GM19324 (cell line): Measurements from ENCODE around the gene FGF18.

Experiments used
- ATAC-seq: cut with Tn5 transposase; IDR thresholded peaks from one replicate; pipeline ENCODE4 v1.9.1; 2021; ENCODE audit warnings: mild to moderate bottlenecking, moderate library complexity; ENCODE audit not compliant: unreplicated experiment, low FRiP score

FGF18 gene

DNA sequence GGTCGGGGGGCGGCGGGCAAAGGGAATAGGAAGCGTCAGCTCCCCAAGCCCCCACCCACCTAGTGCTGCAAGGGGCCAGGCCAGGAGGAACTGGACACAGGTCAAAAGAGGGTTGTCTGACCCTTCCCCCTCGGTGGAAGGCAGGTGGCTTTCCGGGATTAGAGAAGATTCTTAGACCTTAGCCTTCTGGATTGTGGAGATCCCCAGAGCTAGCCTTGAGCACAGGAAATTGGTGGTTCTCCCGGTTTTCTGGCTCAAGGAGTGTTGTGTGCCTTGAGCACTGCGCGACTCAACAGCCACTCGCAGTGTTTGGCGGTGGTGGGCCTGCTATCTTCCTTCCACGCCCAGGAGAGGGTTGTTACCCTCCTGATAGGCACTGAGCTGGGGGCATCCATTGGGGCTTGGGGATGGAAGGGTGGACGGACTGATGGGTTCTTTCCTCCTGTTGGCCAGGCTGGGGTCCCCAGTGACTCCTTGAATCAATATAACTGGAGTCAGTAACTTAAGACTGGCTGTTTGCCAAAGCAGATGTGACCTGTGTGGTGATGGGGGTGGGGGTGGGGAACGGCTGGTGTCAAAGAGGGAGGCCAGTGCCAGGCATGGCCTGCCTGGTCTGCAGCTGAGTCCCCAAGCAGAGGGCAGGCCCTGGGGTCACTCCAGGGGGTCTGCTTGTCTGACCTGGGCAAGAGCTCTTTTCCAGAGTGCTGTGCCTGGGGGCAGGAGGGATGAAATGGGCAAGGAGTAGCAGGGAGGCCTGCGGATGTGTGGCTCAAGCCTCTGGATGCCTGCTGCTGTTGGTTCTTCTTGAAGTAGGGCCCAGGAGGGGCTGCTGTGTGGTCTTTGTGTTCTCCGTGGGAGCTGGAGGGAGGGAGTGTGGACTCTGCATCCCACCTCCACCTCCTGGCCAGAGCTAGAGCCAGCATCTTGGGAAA, 2.1 kb downstream of the FGF18 start:
- no peak for ATAC-seq

DNA sequence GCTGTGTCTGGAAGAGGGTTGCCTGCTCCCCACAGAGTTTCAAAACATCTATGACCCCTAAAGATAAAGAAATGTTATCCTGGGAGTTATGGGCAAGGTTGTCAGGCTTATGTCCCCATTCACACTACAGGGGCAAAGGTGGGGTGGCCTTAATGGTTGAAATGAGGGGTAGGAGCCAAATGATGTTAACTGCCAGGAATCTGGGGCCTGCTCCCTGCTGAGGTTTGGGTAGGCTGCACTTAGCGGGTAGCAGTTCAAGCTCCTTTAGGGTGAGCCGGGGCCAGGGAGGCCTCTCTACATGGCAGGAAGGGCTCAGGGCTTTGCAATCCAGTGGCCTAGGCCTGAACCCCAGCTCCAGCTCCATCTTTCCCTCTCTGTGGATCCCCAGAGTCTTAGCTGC, 3.0 kb downstream of the FGF18 start:
- ATAC-seq = no peak

DNA sequence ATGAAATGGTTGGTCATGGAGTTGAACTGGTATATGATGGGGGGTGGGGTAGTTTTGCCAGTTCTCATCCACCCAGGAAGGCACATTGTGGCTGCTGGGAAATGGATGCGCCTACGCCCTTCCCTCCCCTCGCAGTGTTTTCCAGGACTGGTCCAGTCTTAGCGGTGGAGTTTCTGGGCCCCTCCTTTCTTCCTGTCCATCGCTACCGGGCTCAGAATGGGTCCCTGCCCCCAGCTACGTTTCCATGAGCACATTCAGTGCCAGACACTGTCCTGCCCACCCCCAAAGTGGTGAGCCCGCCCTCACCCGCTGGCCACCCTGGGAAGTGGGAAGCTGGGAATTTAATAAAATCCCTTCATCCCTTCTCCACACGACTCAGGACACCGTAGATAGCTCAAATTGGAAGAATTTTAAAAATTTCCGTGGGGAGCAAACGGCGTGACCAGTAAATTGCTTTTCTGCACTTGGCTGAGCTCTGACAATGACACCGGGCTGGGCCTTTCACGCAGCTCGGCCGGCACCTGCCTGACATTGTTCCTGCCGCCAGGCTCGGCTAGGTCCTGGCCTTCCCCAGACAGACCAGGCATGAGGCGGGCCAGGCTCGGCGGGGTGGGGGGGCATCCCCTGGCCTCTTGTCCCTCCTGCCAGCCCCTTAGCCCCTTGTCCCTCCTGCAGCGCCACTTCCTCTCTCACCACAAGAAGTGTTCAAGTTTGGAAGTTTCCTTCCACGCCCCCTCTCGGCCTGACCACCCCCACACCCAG, 3.6 kb downstream of the FGF18 start:
- no peak for ATAC-seq

DNA sequence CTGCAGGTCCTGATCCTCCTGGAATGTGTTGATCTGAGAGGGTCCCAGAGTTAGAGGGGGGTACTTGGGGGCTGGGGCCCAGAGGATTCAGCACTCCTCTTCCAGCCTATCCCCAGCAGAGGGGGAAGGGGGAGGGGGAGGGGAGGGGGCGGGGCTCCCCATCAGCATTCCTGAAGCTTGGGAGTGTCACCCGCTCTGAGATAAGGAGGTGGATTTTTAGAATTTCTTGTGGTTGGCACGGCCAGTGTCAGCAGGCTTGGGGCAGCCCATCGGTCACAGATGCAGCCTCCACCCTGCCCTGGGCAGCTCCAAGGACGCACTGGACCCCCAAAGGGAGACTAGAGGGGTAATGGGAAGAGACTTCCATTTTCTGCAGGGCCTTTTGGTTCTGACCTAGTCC, 5.3 kb downstream of the FGF18 start:
- no peak for ATAC-seq

DNA sequence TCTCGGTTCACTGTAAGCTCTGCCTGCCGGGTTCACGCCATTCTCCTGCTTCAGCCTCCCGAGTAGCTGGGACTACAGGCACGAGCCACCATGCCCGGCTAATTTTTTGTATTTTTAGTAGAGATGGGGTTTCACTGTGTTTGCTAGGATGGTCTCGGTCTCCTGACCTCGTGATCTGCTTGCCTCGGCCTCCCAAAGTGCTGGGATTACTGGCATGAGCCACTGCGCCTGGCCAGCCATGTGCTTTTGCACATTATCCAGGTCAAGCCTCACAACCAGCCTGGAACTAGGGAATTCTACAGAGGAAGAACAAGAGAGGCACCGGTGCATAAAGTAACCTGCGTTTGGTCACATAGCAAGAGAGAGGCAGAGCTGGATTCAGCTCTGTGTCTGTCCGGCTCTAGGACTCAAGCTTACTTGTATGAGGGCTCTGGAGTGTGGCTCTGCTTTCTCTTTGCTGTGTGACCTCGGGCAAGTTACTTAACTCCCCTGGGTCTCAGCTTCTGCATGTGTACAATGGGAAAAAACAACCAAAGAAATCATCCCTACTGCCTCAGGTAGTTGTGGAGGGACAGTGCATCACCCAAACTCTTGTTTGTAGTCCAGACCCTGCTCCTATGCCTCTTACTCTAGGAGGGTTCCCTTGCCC, 6.3 kb downstream of the FGF18 start:
- ATAC-seq = no peak

DNA sequence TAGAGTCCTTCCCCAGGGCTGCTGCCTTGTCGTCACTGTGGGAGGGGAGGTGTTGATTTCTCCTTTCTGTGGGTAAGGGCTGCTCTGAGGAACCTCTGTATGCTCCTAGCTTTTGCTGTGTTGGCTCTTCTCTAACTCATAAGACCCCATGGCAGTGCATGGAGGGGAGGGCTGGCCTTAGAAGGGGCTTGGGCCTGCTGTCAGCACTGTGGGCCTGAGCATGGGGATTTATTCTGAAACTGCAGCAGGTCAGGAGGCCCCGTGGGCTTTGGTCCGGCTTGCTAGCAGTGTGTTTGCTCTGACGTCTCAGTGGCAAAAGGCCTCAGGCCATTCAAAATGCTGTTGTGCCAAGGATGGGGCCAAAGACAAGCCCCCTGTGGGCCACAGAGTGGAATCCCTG, 6.8 kb downstream of the FGF18 start:
- ATAC-seq = no peak

DNA sequence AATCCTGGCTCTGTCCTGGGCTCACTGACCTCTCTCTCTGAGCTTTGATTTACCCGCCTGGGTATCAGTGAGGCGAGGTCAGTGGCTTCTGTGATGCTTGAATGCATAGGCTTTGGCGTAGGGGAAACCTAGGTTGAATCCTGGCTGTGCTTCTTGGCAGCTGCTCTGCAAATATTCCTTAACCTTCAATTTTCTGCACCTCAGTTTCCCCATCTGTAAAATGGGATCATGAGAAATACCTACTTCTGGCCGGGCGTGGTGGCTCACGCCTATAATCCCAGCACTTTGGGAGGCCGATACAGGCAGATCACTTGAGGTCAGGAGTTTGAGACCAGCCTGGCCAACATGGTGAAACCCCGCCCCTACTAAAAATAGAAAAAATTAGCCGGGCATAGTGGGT, 7.2 kb downstream of the FGF18 start:
- no peak for ATAC-seq

DNA sequence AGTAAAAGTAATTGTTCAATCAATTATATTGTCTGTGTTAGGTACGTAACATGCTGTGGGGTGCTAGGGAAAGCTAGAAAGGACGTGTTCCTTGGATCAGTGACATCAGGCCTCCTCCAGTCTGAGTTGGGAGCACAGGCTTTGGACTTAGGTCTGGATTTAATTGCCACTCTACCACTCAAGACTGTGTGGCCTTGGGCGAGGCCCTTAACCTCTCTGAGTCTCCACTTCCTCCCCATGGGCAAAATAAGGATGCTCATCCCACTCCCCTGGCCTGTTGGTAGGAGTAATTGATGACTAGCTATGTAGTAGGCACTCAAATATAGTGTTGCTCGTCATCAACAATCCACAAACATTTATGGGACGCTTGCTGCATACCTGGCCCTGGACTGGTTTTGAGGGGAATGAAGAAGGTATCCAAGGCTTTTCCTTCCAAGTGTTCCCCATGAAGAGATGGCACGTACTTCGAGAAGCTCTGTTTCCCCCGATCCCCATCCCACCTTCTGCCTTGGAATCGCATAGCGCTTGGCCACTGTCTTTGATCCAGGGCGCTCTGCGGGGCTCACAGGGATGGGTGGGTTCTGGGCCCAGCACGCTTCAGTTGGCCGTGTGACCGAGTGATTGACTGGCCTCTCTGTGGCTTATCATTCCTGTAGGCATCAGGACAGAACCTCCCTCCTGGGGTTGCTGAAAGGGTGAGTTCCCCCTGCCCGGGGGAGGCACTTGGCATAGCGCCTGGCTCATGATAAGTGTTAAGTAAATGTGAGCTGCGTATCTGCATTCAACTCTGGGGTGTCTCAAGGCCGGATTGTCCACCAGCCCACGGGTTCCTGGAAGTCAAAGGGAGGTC, 8.1 kb downstream of the FGF18 start:
- no peak for ATAC-seq

DNA sequence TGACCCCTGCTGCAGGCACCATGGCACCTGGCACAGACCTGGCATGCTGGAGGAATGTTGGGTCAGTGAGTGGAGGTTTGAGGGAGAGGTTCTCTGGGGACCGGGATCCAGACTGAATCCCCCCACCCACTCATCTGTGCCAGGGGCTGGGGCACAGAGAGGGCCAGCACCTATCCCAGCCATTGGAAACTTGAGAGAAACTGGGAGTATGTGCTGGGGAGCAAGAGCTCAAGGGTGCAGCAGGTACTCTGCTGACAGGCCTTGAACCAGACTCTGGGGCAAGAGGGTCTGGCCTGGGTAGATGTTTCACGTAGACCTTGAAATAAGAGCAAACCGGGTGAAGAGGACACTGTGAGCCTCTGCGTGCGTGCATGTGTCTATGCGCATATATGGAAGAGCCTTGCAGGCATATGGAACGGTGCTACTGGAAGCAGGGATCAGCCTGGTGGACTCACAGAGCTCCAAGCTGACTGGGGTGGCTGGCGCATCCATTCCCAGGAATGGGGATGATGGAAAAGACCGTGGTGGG, 8.8 kb downstream of the FGF18 start:
- no peak for ATAC-seq

DNA sequence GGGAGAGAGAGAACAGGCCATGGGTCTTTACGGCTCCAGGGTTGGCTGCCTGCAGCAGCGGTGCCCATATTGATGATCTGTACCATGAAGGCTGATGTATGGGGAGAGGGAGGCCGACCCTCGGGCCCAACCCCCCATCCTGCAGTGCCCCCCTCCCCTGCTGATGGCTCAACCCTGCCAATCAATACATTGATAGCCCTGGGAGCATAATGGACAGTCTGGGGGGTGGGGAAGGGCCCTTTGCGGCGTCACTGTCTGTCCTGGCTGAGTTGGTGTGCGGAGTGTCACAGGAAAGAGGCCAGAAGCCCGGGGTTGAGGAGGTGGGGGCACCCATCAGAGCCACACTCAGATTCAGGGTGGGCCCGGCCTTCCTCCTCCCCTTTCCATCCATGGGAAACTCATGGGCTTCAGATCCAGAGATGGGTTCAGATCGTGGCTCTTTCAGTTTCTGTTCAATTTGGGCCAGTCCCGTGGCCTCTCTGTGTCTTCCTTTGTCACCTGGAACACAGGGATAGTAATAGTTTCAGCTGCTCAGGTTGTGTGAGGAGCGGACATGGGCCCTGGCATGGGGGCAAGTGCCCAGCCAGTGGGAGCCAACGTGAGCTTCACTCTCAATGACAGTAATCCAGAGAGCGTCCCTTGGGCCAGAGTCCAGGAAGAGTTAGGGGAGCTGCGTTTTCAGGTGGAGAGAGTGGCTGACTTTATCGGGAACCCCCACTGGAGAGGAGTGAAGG, 9.5 kb downstream of the FGF18 start:
- no peak for ATAC-seq

DNA sequence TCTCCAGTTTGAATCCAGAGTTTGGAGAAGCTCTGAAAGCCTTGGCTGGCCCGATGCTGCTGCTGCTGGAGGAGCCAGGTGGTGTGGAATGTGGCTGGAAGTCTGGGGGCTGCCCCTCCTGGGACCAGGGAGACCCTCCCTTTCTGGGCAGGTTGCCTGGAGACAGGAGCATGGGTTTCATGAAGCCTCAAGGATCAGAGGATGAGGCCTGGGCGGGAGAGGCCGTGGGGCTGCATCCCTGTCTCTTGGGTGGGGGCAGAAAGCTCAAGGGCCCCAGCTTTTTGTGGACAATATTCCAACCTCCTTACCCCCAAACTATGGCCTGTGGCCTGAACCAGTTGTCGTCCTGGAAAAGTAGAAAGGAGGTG, 10.1 kb downstream of the FGF18 start:
- ATAC-seq = no peak

DNA sequence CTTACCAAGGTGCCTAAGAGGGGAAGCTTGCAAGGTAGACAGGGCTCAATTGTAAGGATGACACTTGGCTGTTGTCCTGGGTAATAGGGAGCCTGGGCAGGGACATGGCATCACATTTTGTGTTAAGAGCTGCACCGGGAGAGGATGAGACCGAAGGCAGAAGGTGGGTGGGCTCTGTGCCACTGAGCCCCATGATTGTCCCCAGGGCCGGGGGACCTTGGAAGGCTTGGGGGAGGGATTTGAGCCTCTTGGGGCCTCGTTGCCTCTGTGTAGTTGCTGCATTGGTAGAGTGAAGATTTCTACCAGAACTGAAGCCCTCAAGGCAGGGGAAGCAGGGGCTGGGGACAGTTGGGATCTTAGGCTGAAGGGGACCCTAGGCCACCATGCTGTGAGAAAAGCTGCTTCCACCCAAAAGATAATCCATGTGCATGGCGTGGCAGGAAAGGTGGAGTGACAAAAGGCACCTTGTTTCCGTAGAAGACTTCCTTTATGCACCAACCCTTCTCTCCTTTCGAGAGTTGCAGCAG, 11.9 kb downstream of the FGF18 start:
- no peak for ATAC-seq

DNA sequence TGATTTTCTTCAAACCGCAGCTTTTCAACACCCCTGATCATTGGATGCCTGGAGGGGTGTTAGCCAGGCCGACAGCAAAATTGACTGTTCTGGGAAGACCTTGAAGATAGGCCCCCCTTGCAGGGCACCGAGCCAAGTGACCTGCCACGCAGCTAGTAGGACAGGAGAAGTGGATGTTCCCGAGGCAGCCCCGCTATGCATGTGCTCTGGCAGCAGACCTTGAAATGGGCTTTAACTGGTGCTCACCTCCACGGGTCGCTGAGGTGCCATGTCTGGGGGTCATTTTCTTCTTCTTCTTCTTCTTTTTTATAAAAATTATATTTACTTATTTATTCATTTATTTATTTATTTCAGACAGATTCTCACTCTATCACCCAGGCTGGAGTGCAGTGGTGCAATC, 12.6 kb downstream of the FGF18 start:
- no peak for ATAC-seq

DNA sequence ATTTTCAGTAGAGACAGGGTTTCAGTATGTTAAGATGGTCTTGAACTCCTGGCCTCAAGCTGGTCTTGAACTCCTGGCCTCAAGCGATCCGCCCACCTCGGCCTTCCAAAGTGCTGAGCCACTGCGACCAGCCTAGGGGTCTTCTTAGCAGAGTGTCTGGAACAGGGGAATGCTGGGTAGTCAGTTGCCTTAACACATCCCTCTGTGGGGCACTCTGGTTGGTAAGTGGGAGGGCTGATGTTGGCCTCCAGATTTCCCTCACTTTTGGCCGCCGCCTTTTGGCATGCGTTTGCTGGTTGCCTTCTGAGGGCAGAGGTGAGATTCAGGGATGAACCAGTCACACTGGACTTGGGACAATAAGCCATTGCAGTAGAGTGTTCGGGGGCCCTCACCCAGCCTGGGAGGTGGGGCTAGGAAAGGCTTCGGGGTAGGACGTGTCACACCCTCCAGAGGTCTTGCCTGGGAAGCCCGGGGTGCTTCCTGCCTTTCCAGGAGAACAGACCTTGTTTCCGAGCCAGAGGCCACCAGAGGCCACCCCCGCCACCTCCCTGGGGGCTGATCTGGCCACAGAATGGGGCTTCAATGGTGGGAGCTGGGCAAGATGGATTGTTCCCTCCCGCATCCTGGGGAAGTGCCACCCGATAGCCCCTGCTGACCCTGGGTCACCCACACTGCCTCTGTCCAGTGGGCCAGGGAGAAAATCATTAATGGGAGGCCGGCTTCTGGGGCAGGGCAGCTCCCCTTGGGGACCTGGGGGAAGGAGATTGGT, 13.3 kb downstream of the FGF18 start:
- no peak for ATAC-seq

DNA sequence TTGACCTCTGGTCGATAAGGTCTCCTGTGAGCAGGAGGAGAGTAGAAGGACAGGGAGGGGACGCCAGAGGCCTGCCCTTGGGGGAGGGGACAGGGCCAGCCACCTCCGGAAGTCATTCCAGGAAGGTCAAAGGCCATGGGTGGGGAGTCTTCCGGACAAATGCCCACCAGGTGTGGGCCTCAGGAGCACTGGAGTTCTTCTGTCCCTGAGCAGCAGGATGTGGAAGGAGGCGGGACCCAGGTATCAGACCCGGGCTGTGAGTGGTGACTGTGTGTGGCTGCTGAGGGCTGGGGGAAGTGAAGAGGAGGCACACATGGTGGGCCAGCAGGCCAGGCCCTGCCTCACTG, 13.9 kb downstream of the FGF18 start:
- ATAC-seq = no peak

DNA sequence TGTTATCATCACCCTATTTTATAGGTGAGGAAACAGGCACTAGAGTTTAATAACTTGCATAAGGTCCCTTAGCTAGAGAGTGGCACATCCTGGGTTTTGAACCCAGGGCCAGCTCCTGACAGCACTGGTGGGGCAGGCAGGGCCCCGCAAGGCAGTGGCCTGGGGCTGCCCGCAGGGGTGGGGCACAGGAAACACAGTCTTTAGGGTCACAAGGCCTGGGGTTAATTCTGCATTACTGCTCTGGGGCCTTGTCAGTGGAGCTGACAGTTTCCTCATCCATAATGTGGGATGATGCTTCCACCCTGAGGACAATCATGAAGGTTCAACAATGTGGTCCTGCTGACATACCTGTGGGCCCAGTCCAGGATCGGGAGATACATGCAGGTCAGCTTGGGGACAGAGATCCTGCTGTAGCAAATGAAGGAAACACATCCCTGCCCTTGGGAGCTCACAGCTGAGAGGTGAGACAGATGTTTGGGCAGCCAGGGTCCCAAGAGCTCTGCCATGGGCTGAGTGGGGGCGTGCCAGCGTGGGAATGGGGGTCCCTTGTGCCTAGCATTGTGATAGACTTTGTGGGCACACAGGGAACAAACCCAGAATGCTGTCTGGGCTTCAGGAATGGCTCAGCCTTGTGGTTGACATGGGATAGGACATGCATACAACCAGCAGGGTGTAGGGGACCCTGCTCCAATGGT, 14.7 kb downstream of the FGF18 start:
- ATAC-seq = no peak

DNA sequence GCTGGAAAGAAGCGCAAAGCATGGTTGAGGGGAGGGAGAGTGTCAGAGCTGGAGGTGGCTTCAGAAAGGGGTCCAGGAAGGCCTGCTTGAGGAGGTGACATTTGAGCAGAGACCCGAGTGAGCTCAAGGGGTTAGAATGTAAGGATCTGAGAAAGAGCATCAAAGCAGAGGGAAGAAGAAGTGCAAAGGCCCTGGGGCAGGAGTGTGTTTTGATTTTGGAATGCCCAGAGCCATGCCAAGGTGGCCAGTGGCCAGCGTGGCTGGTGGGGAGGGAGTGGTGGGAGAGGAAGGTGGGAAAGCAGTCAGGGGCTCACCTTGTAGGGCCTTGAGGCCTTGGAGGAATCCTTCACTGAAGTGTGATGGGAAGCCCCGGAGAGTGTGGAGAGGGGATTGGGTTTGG, 15.4 kb downstream of the FGF18 start:
- no peak for ATAC-seq

DNA sequence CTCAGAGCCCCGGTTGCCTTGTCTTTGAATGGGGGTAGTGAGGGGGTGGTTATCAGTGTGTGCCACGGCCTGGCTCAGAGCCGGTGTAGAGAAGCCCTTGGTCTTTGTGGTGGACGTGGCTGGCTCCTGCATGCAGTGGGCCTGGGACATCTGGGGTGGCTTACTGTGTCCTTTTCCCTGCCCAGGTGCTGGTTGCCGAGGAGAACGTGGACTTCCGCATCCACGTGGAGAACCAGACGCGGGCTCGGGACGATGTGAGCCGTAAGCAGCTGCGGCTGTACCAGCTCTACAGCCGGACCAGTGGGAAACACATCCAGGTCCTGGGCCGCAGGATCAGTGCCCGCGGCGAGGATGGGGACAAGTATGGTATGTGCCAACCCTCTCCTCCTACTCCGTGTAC, 16.5 kb downstream of the FGF18 start:
- ATAC-seq = no peak
